HepG2 (cell line): ENCODE measurements around the gene EGFL8. TPM values are rescaled to one million over a fixed set of nuclear protein-coding genes. Genes with fewer than 3 reads are reported as not detected.
A peak's percentile ranks its signal among the peaks of the same experiment; 100 is the strongest.

Experiments
- AFF4 ChIP-seq: sonication (generic); formaldehyde crosslinking; IDR thresholded peaks from 2 replicates; pipeline ENCODE4 v1.4.0; 2020; ENCODE audit warnings: missing genetic modification reagents
- CAMTA2 ChIP-seq: sonication (generic); formaldehyde crosslinking; IDR thresholded peaks from 2 replicates; pipeline ENCODE4 v1.4.0; 2020; ENCODE audit warnings: mild to moderate bottlenecking, missing genetic modification reagents, borderline replicate concordance
- EHMT2 ChIP-seq: fragments of 200-600 bp; sonication (generic); IDR thresholded peaks from 2 replicates; pipeline ENCODE4 v1.7.0; 2017; ENCODE audit warnings: antibody characterized with exemption, low read depth, low read length, borderline replicate concordance
- ESRRA ChIP-seq: sonication (generic); formaldehyde crosslinking; IDR thresholded peaks from 2 replicates; pipeline ENCODE4 v1.5.1; 2020; ENCODE audit warnings: mild to moderate bottlenecking, low read depth, missing genetic modification reagents
- FOXO1 ChIP-seq: sonication (generic); formaldehyde crosslinking; IDR thresholded peaks from 2 replicates; pipeline ENCODE4 v1.4.0; 2020; ENCODE audit warnings: missing genetic modification reagents
- HES4 ChIP-seq: sonication (generic); formaldehyde crosslinking; IDR thresholded peaks from 2 replicates; pipeline ENCODE4 v1.9.0; 2021; ENCODE audit warnings: mild to moderate bottlenecking, missing genetic modification reagents, borderline replicate concordance
- HNF4G ChIP-seq, 2 experiments: sonication (generic) in 1 of 2; formaldehyde crosslinking in 1 of 2; IDR thresholded peaks; 2 replicates each; pipeline versions ENCODE4 v1.4.0 to v1.6.1; 2011 to 2020; ENCODE audit warnings: borderline replicate concordance in 2 of 2, low read depth in 2 of 2, mild to moderate bottlenecking in 2 of 2, low read length in 1 of 2, missing genetic modification reagents in 1 of 2, moderate library complexity in 1 of 2
- MIER2 ChIP-seq: IDR thresholded peaks from 2 replicates; pipeline ENCODE4 v1.6.1; 2016; ENCODE audit warnings: missing biosample characterization, missing genetic modification reagents
- POGK ChIP-seq: sonication (generic); formaldehyde crosslinking; conservative IDR thresholded peaks from 2 replicates; pipeline ENCODE4 v1.8.0; 2022; ENCODE audit warnings: mild to moderate bottlenecking, moderate library complexity, missing genetic modification reagents
- SETDB1 ChIP-seq: sonication (generic); formaldehyde crosslinking; IDR thresholded peaks from 2 replicates; pipeline ENCODE4 v1.5.1; 2020; ENCODE audit warnings: missing genetic modification reagents, mild to moderate bottlenecking, borderline replicate concordance
- TAF1 ChIP-seq: sonication (generic); formaldehyde crosslinking; IDR thresholded peaks from 2 replicates; pipeline ENCODE4 v1.4.0; 2020; ENCODE audit warnings: missing genetic modification reagents
- TIGD3 ChIP-seq: sonication (generic); formaldehyde crosslinking; IDR thresholded peaks from 2 replicates; pipeline ENCODE4 v1.5.1; 2020; ENCODE audit warnings: mild to moderate bottlenecking, missing genetic modification reagents, borderline replicate concordance
- ZNF205 ChIP-seq: IDR thresholded peaks from 2 replicates; pipeline ENCODE4 v1.6.1; 2018; ENCODE audit warnings: missing biosample characterization, missing genetic modification reagents
- ZNF513 ChIP-seq: sonication (generic); formaldehyde crosslinking; conservative IDR thresholded peaks from 2 replicates; pipeline ENCODE4 v1.5.0; 2020; ENCODE audit warnings: missing genetic modification reagents
- ZNF784 ChIP-seq: sonication (generic); formaldehyde crosslinking; IDR thresholded peaks from 2 replicates; pipeline ENCODE4 v1.5.1; 2020; ENCODE audit warnings: missing genetic modification reagents, mild to moderate bottlenecking, borderline replicate concordance
- ZSCAN29 ChIP-seq: sonication (generic); formaldehyde crosslinking; conservative IDR thresholded peaks from 2 replicates; pipeline ENCODE4 v1.4.0; 2020; ENCODE audit warnings: mild to moderate bottlenecking, missing genetic modification reagents
- polyA plus RNA-seq, 8 experiments: library from polyadenylated mRNA; depleted of rRNA in 3 of 8; stranded (reverse) in 7 of 8; unstranded in 1 of 8; fragments of >200 nt; fragmentation: Illumina TruSeq in 4 of 8; extraction: Trizol in 4 of 8; gene quantifications; 2 replicates each; pipeline versions ENCODE4 v1.2.1 to v1.2.3, GENCODE V29; 2011 to 2016; ENCODE audit warnings: low read depth in 4 of 8, missing spikeins in 1 of 8, mixed read lengths in 1 of 8; ENCODE audit not compliant: insufficient read depth in 1 of 8
- total RNA-seq, 5 experiments: library from RNA; depleted of rRNA; stranded (reverse); fragments of >200 nt; fragmentation: Illumina TruSeq; extraction: Trizol; gene quantifications; 2 replicates each; pipeline ENCODE4 v1.2.3, GENCODE V29; 2016; ENCODE audit warnings: low read depth in 1 of 5

The EGFL8 gene
- total and polyA plus RNA-seq, 2 of the 13 experiments (the other 11 are each of a cell fraction or from before 2014, with no cell fraction given) = 10.0 to 11.5 TPM

GRCh38 chr6:32177788-32178546 lies 13.6 kb downstream of the EGFL8 start, which contains the start of gene RNF5 (continued):
- TF ChIP-seq AFF4 (CRISPR knock-in tag) = no peak
- no peak for TF ChIP-seq TAF1 (CRISPR knock-in tag)
- TF ChIP-seq ZNF513 (CRISPR knock-in tag) = no peak
- no peak for TF ChIP-seq HES4 (CRISPR knock-in tag)
- peak; percentile 25; the same call in 1 of the 2 replicates for TF ChIP-seq ESRRA (CRISPR knock-in tag)
- no peak; the same call in 1 of the 2 replicates for TF ChIP-seq POGK (CRISPR knock-in tag)
- TF ChIP-seq SETDB1 = no peak
- TF ChIP-seq ZNF784 = no peak
- TF ChIP-seq MIER2 = 0 out of 2 replicates have a peak, but pooled peaks have one; percentile 15
- TF ChIP-seq EHMT2 = peak; percentile 94; the same call in 1 of the 2 replicates
- TF ChIP-seq TIGD3 = no peak
- no peak for TF ChIP-seq CAMTA2 (CRISPR knock-in tag)
- TF ChIP-seq ZNF205 = no peak; the same call in 1 of the 2 replicates
- no peak for TF ChIP-seq FOXO1 (CRISPR knock-in tag)
- no peak for TF ChIP-seq ZSCAN29 (CRISPR knock-in tag)
- TF ChIP-seq HNF4G (IDR thresholded peaks at IDR 0.05; ENCODE audit: borderline replicate concordance, low read depth, low read length) = peak; percentile 86
- TF ChIP-seq HNF4G (CRISPR knock-in tag; IDR thresholded peaks at IDR 0.05; ENCODE audit: borderline replicate concordance, low read depth) = peak; percentile 63; the same call in 1 of the 2 replicates
